ENCODE results near the gene ASXL1.

DNA sequence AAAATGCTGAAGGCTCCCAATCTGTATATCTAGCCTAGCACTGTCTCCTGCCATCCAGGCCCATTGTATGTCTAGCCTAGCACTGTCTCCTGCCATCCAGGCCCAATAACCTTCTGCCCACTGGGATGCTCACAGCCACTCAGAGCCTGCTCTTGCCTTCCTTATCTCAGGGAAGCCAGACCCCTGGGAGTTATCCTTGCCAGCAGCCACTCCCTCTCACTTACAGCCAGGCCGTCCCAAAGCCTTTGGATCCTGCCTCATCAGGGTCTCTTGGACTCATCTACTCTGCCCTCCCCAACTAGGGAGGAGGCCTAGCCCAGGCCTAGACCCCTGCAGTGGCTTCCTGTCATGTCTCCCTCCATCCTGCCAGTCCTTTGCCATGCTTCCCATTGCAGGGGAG is 43.4 kb upstream of the ASXL1 start:
- no peak for TF ChIP-seq TAF1 (IDR thresholded peaks at IDR 0.05; ENCODE audit: borderline replicate concordance, low read depth, low read length)
- no peak for TF ChIP-seq POLR2A (IDR thresholded peaks at IDR 0.05; ENCODE audit: low read depth, low read length)
